PC-3 (cell line): ENCODE results near the gene BSG. TPM values are rescaled to one million over a fixed set of nuclear protein-coding genes. Genes with fewer than 3 reads are reported as not detected.

ENCODE experiments used
- ATAC-seq: fragments of 200-7000 bp; cut with Tn5 transposase; 2 replicates; pipeline ENCODE4 v1.9.1; 2020; ENCODE audit warnings: mild to moderate bottlenecking, moderate library complexity
- BruUV-seq: library from RNA; stranded (reverse); fragments of 400-500 nt; replicated peaks from 2 replicates; lab custom pipeline; 2021; lab: Mats Ljungman, UMichigan
- CTCF ChIA-PET: fragments of 300-600 bp; sonication (Branson Sonifier 250); formaldehyde crosslinking; loops from one replicate; lab custom pipeline; 2022; ENCODE audit warnings: antibody characterized with exemption; lab: Charles Lee
- POLR2A ChIA-PET: fragments of 300-600 bp; sonication (Branson Sonifier 250); formaldehyde crosslinking; loops from one replicate; lab custom pipeline; 2022; ENCODE audit warnings: antibody characterized with exemption; ENCODE audit not compliant: unreplicated experiment; lab: Charles Lee
- DNase-seq: peaks from one replicate; pipeline ENCODE4 v3.0.0-alpha.2; 2015
- H2AFZ ChIP-seq: fragments of 300-600 bp; sonication (generic); 2 replicates; pipeline ENCODE4 v1.6.0; 2016; ENCODE audit warnings: antibody characterized with exemption, low read length
- H3F3A ChIP-seq: fragments of 300-600 bp; sonication (generic); one replicate; pipeline ENCODE4 v1.6.0; 2017; ENCODE audit warnings: antibody characterized with exemption, low read length, control low read depth, mild to moderate bottlenecking; ENCODE audit not compliant: unreplicated experiment
- H3K27ac ChIP-seq: fragments of 300-600 bp; sonication (generic); 2 replicates; pipeline ENCODE4 v1.5.1; 2016; ENCODE audit warnings: mild to moderate bottlenecking, low read length
- H3K27me3 ChIP-seq: fragments of 300-600 bp; sonication (generic); 2 replicates; pipeline ENCODE4 v1.6.1; 2016; ENCODE audit warnings: low read length, mixed read lengths
- H3K36me3 ChIP-seq: fragments of 300-600 bp; sonication (generic); 2 replicates; pipeline ENCODE4 v1.6.1; 2016; ENCODE audit warnings: low read depth, mixed run types, low read length, mixed read lengths
- H3K4me1 ChIP-seq: fragments of 300-600 bp; sonication (generic); 2 replicates; pipeline ENCODE4 v1.5.1; 2016; ENCODE audit warnings: low read length; ENCODE audit not compliant: insufficient read depth
- H3K4me2 ChIP-seq: fragments of 300-600 bp; sonication (generic); 2 replicates; pipeline ENCODE4 v1.6.0; 2016; ENCODE audit warnings: low read length
- H3K4me3 ChIP-seq: fragments of 300-600 bp; sonication (generic); 2 replicates; pipeline ENCODE4 v1.5.1; 2016; ENCODE audit warnings: mild to moderate bottlenecking, low read length, mixed read lengths
- H3K79me2 ChIP-seq: fragments of 300-600 bp; sonication (generic); 2 replicates; pipeline ENCODE4 v1.6.1; 2017; ENCODE audit warnings: low read length, mixed read lengths
- H3K9ac ChIP-seq: fragments of 300-600 bp; sonication (generic); 2 replicates; pipeline ENCODE4 v1.6.0; 2016; ENCODE audit warnings: mild to moderate bottlenecking, low read length
- H3K9me2 ChIP-seq: fragments of 300-600 bp; sonication (generic); replicated peaks from 2 replicates; pipeline ENCODE4 v1.6.1; 2016; ENCODE audit warnings: mixed run types, low read length, mixed read lengths
- H3K9me3 ChIP-seq: fragments of 300-600 bp; sonication (generic); 2 replicates; pipeline ENCODE4 v1.6.1; 2016; ENCODE audit warnings: low read length, mixed read lengths
- H4K20me1 ChIP-seq: fragments of 300-600 bp; sonication (generic); 2 replicates; pipeline ENCODE4 v1.6.1; 2016; ENCODE audit warnings: low read length, mixed read lengths
- EZH2 ChIP-seq: fragments of 300-600 bp; sonication (generic); IDR thresholded peaks from one replicate; pipeline ENCODE4 v1.6.1; 2017; ENCODE audit warnings: antibody characterized with exemption, mild to moderate bottlenecking, low read length; ENCODE audit not compliant: unreplicated experiment
- EZH2phosphoT487 ChIP-seq: fragments of 300-600 bp; sonication (generic); IDR thresholded peaks from 2 replicates; pipeline ENCODE4 v1.6.1; 2018; ENCODE audit warnings: mild to moderate bottlenecking, antibody characterized with exemption, low read length, borderline replicate concordance
- intact Hi-C: fragments of 100-400 bp; cut with micrococcal nuclease; formaldehyde crosslinking; loops from 2 replicates; pipeline ENCODE4 v1.9.0; 2023
- total RNA-seq: library from RNA; depleted of rRNA; stranded (reverse); fragments of >200 nt; gene quantifications from 2 replicates; pipeline ENCODE4 v1.2.3, GENCODE V29; 2014
- TF ChIP-seq, protein P1 (sequence below): fragments of 300-600 bp; sonication (generic); conservative IDR thresholded peaks from 2 replicates; pipeline ENCODE4 v1.5.1; 2017; ENCODE audit warnings: antibody characterized with exemption, low read depth, mild to moderate bottlenecking, low read length

BSG gene
- total RNA-seq, 1 experiment from 2014 or later, result 458 TPM

GRCh38 chr19:532561-533363, 39.6 kb upstream of the BSG start:
- ChIA-PET CTCF (no interaction called here), POLR2A (no interaction called here)
- H3F3A ChIP-seq, result no peaks in the 10 kb centered on the region
- no peaks in the 10 kb centered on the region for H3K9me3 ChIP-seq
- H3K4me3 ChIP-seq, result peak overlapping the region; percentile 89
- H3K9me2 ChIP-seq, result no peaks in the 10 kb centered on the region
- TF ChIP-seq, protein P1, sequence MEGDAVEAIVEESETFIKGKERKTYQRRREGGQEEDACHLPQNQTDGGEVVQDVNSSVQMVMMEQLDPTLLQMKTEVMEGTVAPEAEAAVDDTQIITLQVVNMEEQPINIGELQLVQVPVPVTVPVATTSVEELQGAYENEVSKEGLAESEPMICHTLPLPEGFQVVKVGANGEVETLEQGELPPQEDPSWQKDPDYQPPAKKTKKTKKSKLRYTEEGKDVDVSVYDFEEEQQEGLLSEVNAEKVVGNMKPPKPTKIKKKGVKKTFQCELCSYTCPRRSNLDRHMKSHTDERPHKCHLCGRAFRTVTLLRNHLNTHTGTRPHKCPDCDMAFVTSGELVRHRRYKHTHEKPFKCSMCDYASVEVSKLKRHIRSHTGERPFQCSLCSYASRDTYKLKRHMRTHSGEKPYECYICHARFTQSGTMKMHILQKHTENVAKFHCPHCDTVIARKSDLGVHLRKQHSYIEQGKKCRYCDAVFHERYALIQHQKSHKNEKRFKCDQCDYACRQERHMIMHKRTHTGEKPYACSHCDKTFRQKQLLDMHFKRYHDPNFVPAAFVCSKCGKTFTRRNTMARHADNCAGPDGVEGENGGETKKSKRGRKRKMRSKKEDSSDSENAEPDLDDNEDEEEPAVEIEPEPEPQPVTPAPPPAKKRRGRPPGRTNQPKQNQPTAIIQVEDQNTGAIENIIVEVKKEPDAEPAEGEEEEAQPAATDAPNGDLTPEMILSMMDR, result peak; percentile 62
- no peak for TF ChIP-seq EZH2phosphoT487
- TF ChIP-seq EZH2, result no peak
- peak overlapping the region; percentile 81 for H3K9ac ChIP-seq
- H4K20me1 ChIP-seq, result peaks cover 20% of the 10 kb centered on the region
- peak overlapping the region; percentile 93 for H3K4me2 ChIP-seq
- TSS peak; percentile 39 for BruUV-seq
- H3K36me3 ChIP-seq, result 0 out of 2 replicates have a peak, but pooled peaks cover 11% of the 10 kb centered on the region
- H3K79me2 ChIP-seq, result peaks cover 42% of the 10 kb centered on the region
- 0 out of 2 replicates have a peak overlapping the region, but pooled peaks have one; percentile 2 for H3K27ac ChIP-seq
- ATAC-seq (peak; percentile 16), DNase-seq (peak; percentile 53)
- no peaks in the 10 kb centered on the region for H3K27me3 ChIP-seq
- intact Hi-C loops, result no loop called here
- peaks cover 22% of the 10 kb centered on the region for H3K4me1 ChIP-seq
- H2AFZ ChIP-seq, result peak overlapping the region; percentile 13; the same call in 1 of the 2 replicates

GRCh38 chr19:533364-534058, 38.9 kb upstream of the BSG start:
- DNase-seq, result no peak
- H3K9me2 ChIP-seq, result no peaks in the 10 kb centered on the region
- H3K4me2 ChIP-seq, result peak overlapping the region; percentile 93
- no peaks in the 10 kb centered on the region for H3F3A ChIP-seq
- TF ChIP-seq EZH2phosphoT487, result no peak
- TF ChIP-seq EZH2, result no peak
- TF ChIP-seq, protein P1, result no peak
- H4K20me1 ChIP-seq, result peaks cover 20% of the 10 kb centered on the region
- intact Hi-C loops, result no loop called here
- 0 out of 2 replicates have a peak, but pooled peaks cover 11% of the 10 kb centered on the region for H3K36me3 ChIP-seq
- H3K4me1 ChIP-seq, result peaks cover 22% of the 10 kb centered on the region
- no TSS peak for BruUV-seq
- ChIA-PET POLR2A (no interaction called here), CTCF (no interaction called here)
- H3K27me3 ChIP-seq, result no peaks in the 10 kb centered on the region
- H3K4me3 ChIP-seq, result peak overlapping the region; percentile 89
- no peak overlapping the region for H3K27ac ChIP-seq
- H3K79me2 ChIP-seq, result peaks cover 42% of the 10 kb centered on the region
- no peak for ATAC-seq
- no peaks in the 10 kb centered on the region for H3K9me3 ChIP-seq
- peak overlapping the region; percentile 81 for H3K9ac ChIP-seq
- peak overlapping the region; percentile 13; the same call in 1 of the 2 replicates for H2AFZ ChIP-seq
